GM23338 (cell line): Measurements from ENCODE around the gene PCSK6. TPM values are rescaled to one million over a fixed set of nuclear protein-coding genes. Genes with fewer than 3 reads are reported as not detected.
A peak's percentile ranks its signal among the peaks of the same experiment; 100 is the strongest.

Source experiments
- ATAC-seq: fragments of 200-7000 bp; cut with Tn5 transposase; 3 replicates; pipeline ENCODE4 v1.9.1; 2020
- DNase-seq: peaks from one replicate; pipeline ENCODE4 v3.0.0-alpha.2; 2015; ENCODE audit warnings: low spot score
- H2AFZ ChIP-seq: fragments of 200-600 bp; sonication (generic); 2 replicates; pipeline ENCODE4 v1.8.0; 2016; ENCODE audit warnings: antibody characterized with exemption, mild to moderate bottlenecking, moderate library complexity
- H3F3A ChIP-seq: fragments of 200-600 bp; sonication (generic); replicated peaks from 2 replicates; pipeline ENCODE4 v1.8.0; 2017; ENCODE audit warnings: antibody characterized with exemption, mixed run types, low read depth
- H3K27ac ChIP-seq: fragments of 200-600 bp; sonication (generic); 2 replicates; pipeline ENCODE4 v1.6.1; 2016; ENCODE audit warnings: low read depth
- H3K27me3 ChIP-seq: fragments of 200-600 bp; sonication (generic); 2 replicates; pipeline ENCODE4 v1.8.0; 2016; ENCODE audit warnings: mild to moderate bottlenecking, mixed run types, moderate library complexity; ENCODE audit not compliant: insufficient read depth
- H3K36me3 ChIP-seq: fragments of 200-600 bp; sonication (generic); 2 replicates; pipeline ENCODE4 v1.8.0; 2016; ENCODE audit warnings: mild to moderate bottlenecking; ENCODE audit not compliant: insufficient read depth
- H3K4me1 ChIP-seq: fragments of 200-600 bp; sonication (generic); 2 replicates; pipeline ENCODE4 v1.8.0; 2016; ENCODE audit warnings: mild to moderate bottlenecking, moderate library complexity; ENCODE audit not compliant: insufficient read depth
- H3K4me2 ChIP-seq: fragments of 200-600 bp; sonication (generic); 2 replicates; pipeline ENCODE4 v1.7.1; 2017; ENCODE audit warnings: mixed run types
- H3K4me3 ChIP-seq: fragments of 200-600 bp; sonication (generic); 2 replicates; pipeline ENCODE4 v1.6.1; 2016; ENCODE audit warnings: mixed run types
- H3K79me2 ChIP-seq: fragments of 200-600 bp; sonication (generic); replicated peaks from 2 replicates; pipeline ENCODE4 v1.8.0; 2017; ENCODE audit warnings: mild to moderate bottlenecking; ENCODE audit not compliant: insufficient read depth
- H3K9me2 ChIP-seq: fragments of 200-600 bp; sonication (generic); 2 replicates; pipeline ENCODE4 v1.8.0; 2017; ENCODE audit not compliant: insufficient read depth
- H4K20me1 ChIP-seq: fragments of 200-600 bp; sonication (generic); replicated peaks from 2 replicates; pipeline ENCODE4 v1.8.0; 2017; ENCODE audit warnings: mild to moderate bottlenecking; ENCODE audit not compliant: insufficient read depth
- H3K27ac Mint-ChIP-seq: 2 replicates; pipeline ENCODE4 v1.8.0; 2020; ENCODE audit warnings: inconsistent platforms, mild to moderate bottlenecking, moderate library complexity, mixed read lengths
- H3K27me3 Mint-ChIP-seq: 3 replicates; pipeline ENCODE4 v1.8.0; 2022; ENCODE audit warnings: low read depth, mild to moderate bottlenecking, moderate library complexity, mixed read lengths, inconsistent platforms; ENCODE audit not compliant: insufficient read depth, poor library complexity
- H3K36me3 Mint-ChIP-seq: 3 replicates; pipeline ENCODE4 v1.8.0; 2021; ENCODE audit warnings: low read depth, mild to moderate bottlenecking, inconsistent platforms, moderate library complexity, mixed read lengths
- H3K4me1 Mint-ChIP-seq: 3 replicates; pipeline ENCODE4 v1.8.0; 2020; ENCODE audit warnings: mild to moderate bottlenecking, inconsistent platforms, mixed read lengths
- H3K4me3 Mint-ChIP-seq: 3 replicates; pipeline ENCODE4 v1.8.0; 2021; ENCODE audit warnings: moderate library complexity, mild to moderate bottlenecking, inconsistent platforms, mixed read lengths
- H3K9me3 Mint-ChIP-seq: 3 replicates; pipeline ENCODE4 v1.8.0; 2020; ENCODE audit warnings: moderate library complexity, mild to moderate bottlenecking, inconsistent platforms, mixed read lengths
- CREB1 ChIP-seq: fragments of 250-450 bp; sonication (Bioruptor Pico); IDR thresholded peaks from 2 replicates; pipeline ENCODE4 v1.5.0; 2020; ENCODE audit warnings: low read depth, mild to moderate bottlenecking, moderate library complexity
- CTCF ChIP-seq, 2 experiments: fragments of 200-600 bp in 1 of 2; sonication (generic) in 1 of 2; conservative IDR thresholded peaks; 2 replicates each; pipeline versions ENCODE4 v1.5.1 to v1.6.1; 2016 to 2017; ENCODE audit warnings: antibody characterized with exemption in 2 of 2, low read depth in 2 of 2, mild to moderate bottlenecking in 2 of 2, moderate library complexity in 1 of 2
- ETS1 ChIP-seq: IDR thresholded peaks from 2 replicates; pipeline ENCODE4 v1.6.1; 2016; ENCODE audit warnings: antibody characterized with exemption
- EZH2phosphoT487 ChIP-seq: fragments of 200-600 bp; sonication (generic); IDR thresholded peaks from one replicate; pipeline ENCODE4 v1.8.1; 2018; ENCODE audit warnings: antibody characterized with exemption; ENCODE audit not compliant: unreplicated experiment
- NANOG ChIP-seq: IDR thresholded peaks from 2 replicates; pipeline ENCODE4 v1.6.1; 2016; ENCODE audit warnings: antibody characterized with exemption, borderline replicate concordance
- POLR2AphosphoS5 ChIP-seq: IDR thresholded peaks from 2 replicates; pipeline ENCODE4 v1.6.1; 2016; ENCODE audit warnings: antibody characterized with exemption, low read depth
- STAT1 ChIP-seq: IDR thresholded peaks from one replicate; pipeline ENCODE4 v1.6.1; 2016; ENCODE audit warnings: antibody characterized with exemption; ENCODE audit not compliant: unreplicated experiment
- ZNF114 ChIP-seq: fragments of 250-450 bp; sonication (Bioruptor Pico); IDR thresholded peaks from 2 replicates; pipeline ENCODE4 v1.5.0; 2020; ENCODE audit warnings: mild to moderate bottlenecking, moderate library complexity
- ZNF331 ChIP-seq: fragments of 250-450 bp; sonication (Bioruptor Pico); IDR thresholded peaks from 2 replicates; pipeline ENCODE4 v1.5.0; 2020; ENCODE audit warnings: low read depth, mild to moderate bottlenecking, moderate library complexity
- ZNF462 ChIP-seq: fragments of 250-450 bp; sonication (Bioruptor Pico); IDR thresholded peaks from 2 replicates; pipeline ENCODE4 v1.5.0; 2020; ENCODE audit warnings: mild to moderate bottlenecking, moderate library complexity
- polyA plus RNA-seq: library from polyadenylated mRNA; unstranded; fragments of >200 nt; fragmentation: Nextera tagmentation; extraction: Ambion mirVana; gene quantifications from 2 replicates; pipeline ENCODE4 v1.2.1, GENCODE V29; 2016
- total RNA-seq: library from RNA; depleted of rRNA; stranded (reverse); fragments of >200 nt; shearing (Covaris generic); gene quantifications from 2 replicates; pipeline ENCODE4 v1.2.3, GENCODE V29; 2014

The PCSK6 gene
- total and polyA plus RNA-seq, 2 experiments from 2014 or later, result 1.7 to 6.7 TPM

GRCh38 chr15:101381671-101382212 lies 107.8 kb downstream of the PCSK6 start:
- no peaks in the 10 kb centered on the region for H3F3A ChIP-seq
- peak overlapping the region; percentile 18; the same call in 1 of the 2 replicates for H2AFZ ChIP-seq
- no peak for DNase-seq
- TF ChIP-seq ZNF114, result no peak
- no peak for TF ChIP-seq NANOG
- no peaks in the 10 kb centered on the region for H4K20me1 ChIP-seq
- no peak overlapping the region for H3K4me3 Mint-ChIP-seq
- no peaks in the 10 kb centered on the region for H3K9me2 ChIP-seq
- H3K36me3 ChIP-seq, result no peaks in the 10 kb centered on the region
- peaks cover 7% of the 10 kb centered on the region for H3K27me3 Mint-ChIP-seq
- no peaks in the 10 kb centered on the region for H3K4me1 ChIP-seq
- no peaks in the 10 kb centered on the region for H3K36me3 Mint-ChIP-seq
- H3K79me2 ChIP-seq, result no peaks in the 10 kb centered on the region
- H3K27ac ChIP-seq, result no peak overlapping the region
- H3K27ac Mint-ChIP-seq, result no peak overlapping the region; the same call in 1 of the 2 replicates
- peaks cover 4% of the 10 kb centered on the region; the same call in 1 of the 3 replicates for H3K4me1 Mint-ChIP-seq
- H3K4me2 ChIP-seq, result no peak overlapping the region
- ATAC-seq, result no peak; the same call in 2 of the 3 replicates
- H3K9me3 Mint-ChIP-seq, result no peaks in the 10 kb centered on the region
- H3K4me3 ChIP-seq, result no peak overlapping the region
- H3K27me3 ChIP-seq, result no peaks in the 10 kb centered on the region

- Histone ChIP-seq H3K36me3 (no peaks in the 10 kb centered on the region), H3K27ac (no peak overlapping the region), H3K9me2 (no peaks in the 10 kb centered on the region), H4K20me1 (no peaks in the 10 kb centered on the region), H3K4me3 (no peak overlapping the region), H2AFZ (no peak overlapping the region), H3K4me1 (no peaks in the 10 kb centered on the region), H3K79me2 (no peaks in the 10 kb centered on the region), H3K27me3 (no peaks in the 10 kb centered on the region), H3F3A (no peaks in the 10 kb centered on the region), H3K4me2 (no peak overlapping the region)
- ATAC-seq (no peak), DNase-seq (no peak)
- H3K9me3 Mint-ChIP-seq, result no peaks in the 10 kb centered on the region
- no peak overlapping the region for H3K27ac Mint-ChIP-seq
- no peak for TF ChIP-seq CREB1 (CRISPR knock-in tag)
- no peak for TF ChIP-seq POLR2AphosphoS5
- no peak for TF ChIP-seq STAT1
- TF ChIP-seq ZNF114, result no peak
- no peak for TF ChIP-seq CTCF (conservative IDR thresholded peaks at IDR 0.05; ENCODE audit: low read depth in 2 of 2)
- no peak for TF ChIP-seq NANOG
- no peak for TF ChIP-seq ZNF462 (CRISPR knock-in tag)
- no peak for TF ChIP-seq ZNF331 (CRISPR knock-in tag)
- TF ChIP-seq ETS1, result no peak
- no peak for TF ChIP-seq EZH2phosphoT487
- no peak overlapping the region for H3K4me3 Mint-ChIP-seq
- peaks cover 4% of the 10 kb centered on the region; the same call in 1 of the 3 replicates for H3K4me1 Mint-ChIP-seq
- H3K36me3 Mint-ChIP-seq, result no peaks in the 10 kb centered on the region
- peaks cover 8% of the 10 kb centered on the region for H3K27me3 Mint-ChIP-seq
These were observed 109.4 kb downstream of the PCSK6 start for GRCh38 chr15:101380146-101380545.
